ENCODE results near the gene CD247.

DNA sequence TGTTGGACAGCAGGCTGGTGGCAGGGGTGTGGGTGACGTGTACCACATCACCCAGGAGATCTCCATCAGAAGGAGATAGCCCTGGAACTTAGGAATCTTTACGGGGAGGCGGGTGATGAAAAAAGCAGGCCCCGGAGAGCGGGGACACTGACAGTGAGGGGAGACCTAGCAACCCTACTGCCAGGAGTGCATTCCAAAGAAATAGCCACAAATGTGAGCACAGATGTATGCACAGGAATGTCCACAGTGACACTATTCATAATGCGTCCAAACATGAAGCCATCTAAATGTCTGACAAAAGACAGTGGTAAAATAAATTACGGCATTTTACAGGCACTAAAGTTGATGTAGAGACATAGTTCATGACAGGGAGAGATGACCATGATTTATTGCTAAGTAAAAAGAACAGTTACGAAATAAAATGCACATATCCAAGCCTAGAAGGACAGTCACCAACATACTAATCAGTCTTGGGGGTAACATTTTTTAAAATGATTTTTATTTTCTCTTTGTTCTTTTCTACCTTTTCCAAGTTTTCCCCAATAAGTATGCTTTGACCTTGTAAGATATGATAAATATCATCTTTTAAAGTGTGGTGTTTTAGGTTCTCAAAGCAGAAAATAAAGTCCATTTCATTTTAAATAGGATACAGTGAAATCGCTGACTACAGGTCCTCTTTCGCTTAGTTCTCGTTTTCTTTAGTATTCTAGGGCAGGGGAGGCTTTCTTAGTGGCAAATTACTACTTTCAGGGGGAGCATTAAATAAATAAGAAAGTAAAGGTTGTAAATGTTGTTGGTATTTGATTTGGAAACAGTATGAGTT is 21.3 kb downstream of the CD247 start:
- TF ChIP-seq EZH2 (IDR thresholded peaks at IDR 0.05; ENCODE audit: insufficient read depth, poor library complexity, severe bottlenecking) (no peak), EZH2phosphoT487 (IDR thresholded peaks at IDR 0.05; ENCODE audit: insufficient read depth, low read depth) (no peak)

Data from GM23248 (cell line).